ENCODE measurements around the gene RPS19BP1.

RPS19BP1 gene

DNA sequence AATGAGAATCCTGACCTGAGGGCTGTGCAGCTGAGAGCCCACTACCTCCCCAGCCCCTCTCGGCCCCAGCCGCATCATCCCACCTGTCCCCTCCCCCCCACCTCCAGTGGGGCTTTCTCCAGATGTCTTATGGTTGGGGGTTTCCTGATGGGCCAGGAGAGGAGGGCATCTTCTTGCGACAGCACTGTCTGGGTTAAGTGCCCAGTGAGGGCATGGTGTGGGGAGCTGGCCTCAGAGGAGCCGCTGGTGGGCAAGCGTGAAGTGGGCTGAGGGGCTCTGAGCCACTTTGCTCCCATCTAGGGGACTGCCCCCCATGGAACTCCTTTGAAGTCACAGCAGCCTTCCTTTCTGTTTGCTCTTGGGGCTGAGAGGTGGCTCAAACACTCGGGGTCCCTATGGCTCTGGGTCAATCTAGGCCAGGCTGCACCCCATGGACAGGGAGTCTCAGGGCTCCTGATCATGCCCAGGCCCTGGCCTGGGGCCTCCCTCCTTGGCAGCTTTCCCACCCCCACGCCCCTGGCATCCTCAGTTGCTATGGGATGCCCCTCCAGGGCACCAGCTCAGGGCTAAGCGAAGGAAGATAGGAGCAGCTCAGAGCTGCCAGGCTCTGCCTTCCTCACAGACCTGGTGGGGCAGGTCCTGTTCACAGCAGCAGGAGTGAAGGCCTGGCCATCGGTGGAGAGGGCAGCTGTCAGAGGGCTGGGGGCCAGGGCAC lies 41.4 kb downstream of the RPS19BP1 start:
- Histone ChIP-seq H3K27ac (no peak overlapping the region), H3K4me3 (no peak overlapping the region), H3K36me3 (ENCODE audit: insufficient read depth, low read length) (no peaks in the 10 kb centered on the region), H3K9ac (ENCODE audit: insufficient read length) (no peak overlapping the region), H3K9me3 (ENCODE audit: low read depth, low read length) (no peaks in the 10 kb centered on the region)
- no peak for DNase-seq (ENCODE audit: low read depth, low spot score)
- TF ChIP-seq FOXP2 (optimal IDR thresholded peaks at IDR 0.05; ENCODE audit: control extremely low read depth, extremely low read length, insufficient read depth): no peak
- no peak for TF ChIP-seq POLR2AphosphoS5 (IDR thresholded peaks at IDR 0.05; ENCODE audit: borderline replicate concordance, low read depth, low read length)
- no peak for TF ChIP-seq EZH2 (IDR thresholded peaks at IDR 0.05)

DNA sequence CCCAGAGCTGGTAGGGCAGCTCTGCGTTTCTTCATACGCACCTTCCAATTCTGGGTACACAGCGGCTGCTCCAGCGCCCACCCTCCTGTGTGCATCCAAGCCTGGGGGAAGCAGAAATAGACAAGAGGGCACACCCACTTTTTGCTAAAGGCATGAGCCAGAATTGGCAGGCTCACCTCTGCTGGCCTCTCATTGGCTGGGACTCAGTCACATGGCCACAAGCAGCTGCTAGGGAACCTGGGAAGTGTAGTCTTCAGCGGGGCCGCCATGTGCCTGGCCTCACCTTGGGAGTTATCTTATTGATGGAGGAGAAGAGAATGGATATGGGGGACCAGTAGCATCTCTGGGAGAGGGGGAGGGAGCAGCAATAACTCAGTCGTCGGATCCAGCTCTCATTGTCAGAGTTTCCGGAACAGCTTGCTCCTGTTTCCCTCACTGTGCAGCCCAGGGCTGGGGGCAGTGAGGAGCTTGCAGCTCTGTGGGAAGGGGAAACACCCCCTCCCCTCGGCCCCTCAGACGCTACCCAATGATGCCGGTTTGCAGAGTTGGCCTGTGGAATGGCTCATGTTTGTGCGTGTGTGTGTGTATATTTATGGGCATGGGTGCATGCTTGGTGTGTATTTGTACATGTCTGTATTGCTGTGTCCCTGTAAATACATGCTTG lies 42.3 kb downstream of the RPS19BP1 start:
- 0 out of 2 replicates have a peak overlapping the region, but pooled peaks have one; percentile 17 for H3K4me3 ChIP-seq
- no peak for TF ChIP-seq EZH2 (IDR thresholded peaks at IDR 0.05)
- TF ChIP-seq POLR2AphosphoS5 (IDR thresholded peaks at IDR 0.05; ENCODE audit: borderline replicate concordance, low read depth, low read length): no peak
- no peak for TF ChIP-seq FOXP2 (optimal IDR thresholded peaks at IDR 0.05; ENCODE audit: control extremely low read depth, extremely low read length, insufficient read depth)
- H3K9me3 ChIP-seq (ENCODE audit: low read depth, low read length): no peaks in the 10 kb centered on the region
- H3K27ac ChIP-seq: no peak overlapping the region
- H3K9ac ChIP-seq (ENCODE audit: insufficient read length): no peak overlapping the region
- no peaks in the 10 kb centered on the region for H3K36me3 ChIP-seq (ENCODE audit: insufficient read depth, low read length)
- DNase-seq (ENCODE audit: low read depth, low spot score): peak; percentile 65

DNA sequence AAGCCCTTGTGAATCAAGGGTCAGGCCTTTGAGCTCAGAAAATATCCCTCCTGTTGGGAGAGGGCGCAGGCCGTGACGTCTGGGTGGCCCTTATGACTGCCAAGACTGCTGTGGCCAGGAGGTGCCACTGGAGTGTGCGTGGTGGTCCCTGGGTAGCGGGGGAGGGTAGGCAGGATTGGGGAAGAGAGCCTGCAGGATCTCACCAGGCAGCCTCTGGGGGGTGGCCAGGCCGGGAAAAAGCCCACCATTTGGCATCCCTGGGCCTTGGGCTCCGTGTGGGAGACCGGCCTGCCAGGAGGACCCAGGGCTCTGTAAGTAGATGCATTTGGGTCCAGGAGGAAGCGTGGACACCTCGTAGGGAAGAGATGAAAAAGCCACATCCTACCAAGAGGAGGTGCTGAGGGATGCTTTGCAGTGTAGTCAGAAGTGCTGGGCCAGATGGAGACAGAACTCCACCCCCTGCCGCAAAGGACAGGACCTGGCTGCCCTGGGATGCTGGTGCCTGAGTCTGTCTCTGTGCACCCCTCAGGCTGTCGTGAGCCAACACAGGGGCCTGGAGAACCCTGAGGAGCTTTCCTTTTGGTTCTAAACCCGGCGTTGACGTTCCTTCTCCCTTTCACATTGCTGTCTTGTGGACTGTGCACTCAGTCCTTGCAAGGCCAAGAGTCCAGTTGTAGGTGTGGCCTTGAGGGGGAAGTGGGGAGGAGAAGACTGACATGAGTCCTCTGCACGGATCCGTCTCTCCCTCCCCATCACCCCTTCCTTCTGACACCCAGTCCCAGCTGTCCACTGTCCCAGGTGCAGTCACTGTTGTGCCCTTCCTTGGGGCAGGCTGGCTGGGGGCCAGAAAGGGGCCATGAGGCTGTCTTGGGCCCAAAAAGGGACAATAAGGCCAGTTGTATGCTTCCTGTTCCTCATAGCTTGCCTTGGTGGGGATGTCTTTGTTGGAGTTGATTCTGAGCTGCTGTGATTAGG lies 43.2 kb downstream of the RPS19BP1 start:
- TF ChIP-seq EZH2 (IDR thresholded peaks at IDR 0.05) (no peak), POLR2AphosphoS5 (IDR thresholded peaks at IDR 0.05; ENCODE audit: borderline replicate concordance, low read depth, low read length) (no peak)
- H3K36me3 ChIP-seq (ENCODE audit: insufficient read depth, low read length): no peaks in the 10 kb centered on the region
- H3K9me3 ChIP-seq (ENCODE audit: low read depth, low read length): no peaks in the 10 kb centered on the region
- H3K27ac ChIP-seq: no peak overlapping the region
- H3K4me3 ChIP-seq: 0 out of 2 replicates have a peak overlapping the region, but pooled peaks have one; percentile 17
- DNase-seq (ENCODE audit: low read depth, low spot score): no peak
- no peak overlapping the region for H3K9ac ChIP-seq (ENCODE audit: insufficient read length)

DNA sequence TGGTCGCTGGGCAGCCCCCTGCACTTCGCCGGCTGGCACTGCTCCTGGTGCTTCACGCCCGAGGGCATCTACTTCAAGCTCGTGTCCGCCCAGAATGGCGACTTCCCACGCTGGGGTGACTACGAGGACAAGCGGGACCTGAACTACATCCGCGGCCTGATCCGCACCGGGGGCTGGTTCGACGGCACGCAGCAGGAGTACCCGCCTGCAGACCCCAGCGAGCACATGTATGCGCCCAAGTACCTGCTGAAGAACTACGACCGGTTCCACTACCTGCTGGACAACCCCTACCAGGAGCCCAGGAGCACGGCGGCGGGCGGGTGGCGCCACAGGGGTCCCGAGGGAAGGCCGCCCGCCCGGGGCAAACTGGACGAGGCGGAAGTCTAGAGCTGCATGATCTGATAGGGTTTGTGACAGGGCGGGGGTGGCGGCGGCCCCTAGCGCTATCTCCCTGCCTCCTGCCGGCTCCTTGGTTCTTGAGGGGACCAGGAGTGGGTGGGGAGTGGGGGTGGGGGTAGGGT lies 43.9 kb downstream of the RPS19BP1 start:
- Histone ChIP-seq H3K9me3 (ENCODE audit: low read depth, low read length) (no peaks in the 10 kb centered on the region), H3K36me3 (ENCODE audit: insufficient read depth, low read length) (no peaks in the 10 kb centered on the region), H3K9ac (ENCODE audit: insufficient read length) (no peak overlapping the region), H3K4me3 (no peak overlapping the region), H3K27ac (no peak overlapping the region)
- no peak for TF ChIP-seq EZH2 (IDR thresholded peaks at IDR 0.05)
- no peak for DNase-seq (ENCODE audit: low read depth, low spot score)

DNA sequence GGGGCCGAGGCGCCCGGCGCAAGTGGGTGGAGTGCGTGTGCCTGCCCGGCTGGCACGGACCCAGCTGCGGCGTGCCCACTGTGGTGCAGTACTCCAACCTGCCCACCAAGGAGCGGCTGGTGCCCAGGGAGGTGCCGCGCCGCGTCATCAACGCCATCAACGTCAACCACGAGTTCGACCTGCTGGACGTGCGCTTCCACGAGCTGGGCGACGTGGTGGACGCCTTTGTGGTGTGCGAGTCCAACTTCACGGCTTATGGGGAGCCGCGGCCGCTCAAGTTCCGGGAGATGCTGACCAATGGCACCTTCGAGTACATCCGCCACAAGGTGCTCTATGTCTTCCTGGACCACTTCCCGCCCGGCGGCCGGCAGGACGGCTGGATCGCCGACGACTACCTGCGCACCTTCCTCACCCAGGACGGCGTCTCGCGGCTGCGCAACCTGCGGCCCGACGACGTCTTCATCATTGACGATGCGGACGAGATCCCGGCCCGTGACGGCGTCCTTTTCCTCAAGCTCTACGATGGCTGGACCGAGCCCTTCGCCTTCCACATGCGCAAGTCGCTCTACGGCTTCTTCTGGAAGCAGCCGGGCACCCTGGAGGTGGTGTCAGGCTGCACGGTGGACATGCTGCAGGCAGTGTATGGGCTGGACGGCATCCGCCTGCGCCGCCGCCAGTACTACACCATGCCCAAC lies 44.6 kb downstream of the RPS19BP1 start:
- Histone ChIP-seq H3K36me3 (ENCODE audit: insufficient read depth, low read length) (no peaks in the 10 kb centered on the region), H3K27ac (no peak overlapping the region), H3K4me3 (no peak overlapping the region), H3K9ac (ENCODE audit: insufficient read length) (no peak overlapping the region), H3K9me3 (ENCODE audit: low read depth, low read length) (no peaks in the 10 kb centered on the region)
- DNase-seq (ENCODE audit: low read depth, low spot score): no peak
- TF ChIP-seq POLR2AphosphoS5 (IDR thresholded peaks at IDR 0.05; ENCODE audit: borderline replicate concordance, low read depth, low read length): no peak
- TF ChIP-seq FOXP2 (optimal IDR thresholded peaks at IDR 0.05; ENCODE audit: control extremely low read depth, extremely low read length, insufficient read depth): no peak
- TF ChIP-seq EZH2 (IDR thresholded peaks at IDR 0.05): no peak

DNA sequence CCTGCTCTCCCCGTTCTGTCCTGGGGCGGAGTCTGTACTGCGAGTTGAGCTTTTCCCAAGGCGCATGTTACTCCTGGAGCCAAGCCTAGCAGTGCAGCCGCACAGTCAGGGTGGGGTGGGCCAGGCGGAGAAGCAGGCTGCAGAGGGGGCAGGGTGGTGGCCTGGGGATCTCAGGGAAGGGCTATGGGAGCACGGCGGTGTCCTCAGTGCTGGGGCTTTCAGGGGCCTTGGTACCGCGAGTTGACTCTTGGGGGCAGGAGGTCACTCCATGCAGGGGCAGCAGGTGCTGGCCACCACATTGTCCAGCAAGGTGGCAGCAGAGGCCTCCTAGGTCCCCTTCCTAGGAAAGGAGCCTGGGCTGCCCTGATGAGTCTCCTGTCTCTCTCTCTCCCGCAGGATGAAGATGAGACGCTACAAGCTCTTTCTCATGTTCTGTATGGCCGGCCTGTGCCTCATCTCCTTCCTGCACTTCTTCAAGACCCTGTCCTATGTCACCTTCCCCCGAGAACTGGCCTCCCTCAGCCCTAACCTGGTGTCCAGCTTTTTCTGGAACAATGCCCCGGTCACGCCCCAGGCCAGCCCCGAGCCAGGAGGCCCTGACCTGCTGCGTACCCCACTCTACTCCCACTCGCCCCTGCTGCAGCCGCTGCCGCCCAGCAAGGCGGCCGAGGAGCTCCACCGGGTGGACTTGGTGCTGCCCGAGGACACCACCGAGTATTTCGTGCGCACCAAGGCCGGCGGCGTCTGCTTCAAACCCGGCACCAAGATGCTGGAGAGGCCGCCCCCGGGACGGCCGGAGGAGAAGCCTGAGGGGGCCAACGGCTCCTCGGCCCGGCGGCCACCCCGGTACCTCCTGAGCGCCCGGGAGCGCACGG lies 45.4 kb downstream of the RPS19BP1 start:
- H3K9ac ChIP-seq (ENCODE audit: insufficient read length): no peak overlapping the region
- no peak for TF ChIP-seq FOXP2 (optimal IDR thresholded peaks at IDR 0.05; ENCODE audit: control extremely low read depth, extremely low read length, insufficient read depth)
- no peak overlapping the region for H3K27ac ChIP-seq
- no peaks in the 10 kb centered on the region for H3K36me3 ChIP-seq (ENCODE audit: insufficient read depth, low read length)
- no peak for DNase-seq (ENCODE audit: low read depth, low spot score)
- H3K4me3 ChIP-seq: no peak overlapping the region
- no peaks in the 10 kb centered on the region for H3K9me3 ChIP-seq (ENCODE audit: low read depth, low read length)

DNA sequence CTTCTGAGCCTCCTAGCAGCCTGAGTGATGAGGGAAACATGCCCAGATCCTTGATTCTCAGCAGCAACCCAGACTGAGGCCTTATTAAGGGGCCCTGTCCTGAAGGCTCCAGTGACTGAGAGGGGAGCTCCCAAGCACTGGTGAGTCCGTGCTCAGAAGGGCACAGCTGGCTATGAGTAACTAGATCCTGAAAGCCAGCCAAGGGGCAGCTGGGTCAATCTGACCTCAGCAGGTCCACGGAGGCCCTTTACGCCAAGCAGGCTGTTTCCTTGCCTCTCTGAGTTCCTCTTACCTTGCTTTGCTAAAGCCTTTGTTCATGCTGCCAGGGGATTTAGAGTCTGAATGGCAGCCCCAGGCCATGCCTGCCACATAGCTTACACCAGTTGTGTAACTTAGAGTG lies 49.8 kb downstream of the RPS19BP1 start:
- DNase-seq (ENCODE audit: low read depth, low spot score): no peak
- Histone ChIP-seq H3K4me3 (no peak overlapping the region), H3K9me3 (ENCODE audit: low read depth, low read length) (no peaks in the 10 kb centered on the region), H3K9ac (ENCODE audit: insufficient read length) (no peak overlapping the region), H3K36me3 (ENCODE audit: insufficient read depth, low read length) (no peaks in the 10 kb centered on the region), H3K27ac (no peak overlapping the region)
- TF ChIP-seq EZH2 (IDR thresholded peaks at IDR 0.05) (no peak), POLR2AphosphoS5 (IDR thresholded peaks at IDR 0.05; ENCODE audit: borderline replicate concordance, low read depth, low read length) (no peak), FOXP2 (optimal IDR thresholded peaks at IDR 0.05; ENCODE audit: control extremely low read depth, extremely low read length, insufficient read depth) (no peak)
